HepG2 (cell line): ENCODE results near the gene GFOD1. TPM values are rescaled to one million over a fixed set of nuclear protein-coding genes. Genes with fewer than 3 reads are reported as not detected.

Source experiments
- ATAC-seq: fragments of 200-7000 bp; cut with Tn5 transposase; 3 replicates; pipeline ENCODE4 v1.9.1; 2020; ENCODE audit warnings: mild to moderate bottlenecking, moderate library complexity
- BruUV-seq: library from RNA; stranded (reverse); fragments of 400-500 nt; replicated peaks from 2 replicates; lab custom pipeline; 2021; lab: Mats Ljungman, UMichigan
- CTCF ChIA-PET: fragments of 300-600 bp; formaldehyde crosslinking; extraction: SDS; loops from one replicate; lab custom pipeline; 2021; ENCODE audit warnings: low total read pairs, inconsistent platforms, low intra/inter-chr PET ratio; lab: Yijun Ruan, JAX
- POLR2A ChIA-PET: fragments of 350-600 bp; sonication (Branson Sonifier 250); formaldehyde crosslinking; loops from one replicate; lab custom pipeline; 2020; ENCODE audit warnings: antibody characterized with exemption, inconsistent platforms; lab: Yijun Ruan, JAX
- DNase-seq: peaks from one replicate; pipeline ENCODE4 v3.0.0-alpha.2; 2015; ENCODE audit warnings: low spot score
- FAIRE-seq: peaks from 3 replicates; lab custom pipeline; 2011; peaks lifted over from hg19 to GRCh38; lab: Jason Lieb, UNC
- H2AFZ ChIP-seq: one replicate; pipeline ENCODE4 v1.6.1; 2011; ENCODE audit warnings: low read length, inconsistent platforms
- H3K27ac ChIP-seq: fragments of 300-600 bp; 3 replicates; pipeline ENCODE4 v1.8.0; 2011; ENCODE audit warnings: mixed run types, mild to moderate bottlenecking, mixed read lengths, low read length, inconsistent platforms; ENCODE audit not compliant: insufficient read depth; ENCODE audit errors: extremely low read length
- H3K27me3 ChIP-seq, 2 experiments: fragments of 200-600 bp in 1 of 2; 2 replicates in 1 of 2; 3 replicates in 1 of 2; pipeline versions ENCODE4 v1.6.0 to v1.8.0; 2011; ENCODE audit warnings: low read length in 2 of 2, mild to moderate bottlenecking in 2 of 2, moderate library complexity in 2 of 2, inconsistent platforms in 1 of 2; ENCODE audit not compliant: insufficient read depth in 2 of 2, control insufficient read depth in 1 of 2
- H3K36me3 ChIP-seq, 2 experiments: fragments of 200-600 bp in 1 of 2; replicated peaks in 1 of 2; 2 replicates in 1 of 2; 3 replicates in 1 of 2; pipeline versions ENCODE4 v1.5.1 to v1.8.0; 2011; ENCODE audit warnings: low read length in 2 of 2, inconsistent platforms in 1 of 2; ENCODE audit not compliant: insufficient read depth in 2 of 2, control insufficient read depth in 1 of 2
- H3K4me1 ChIP-seq: 2 replicates; pipeline ENCODE4 v1.5.1; 2012; ENCODE audit warnings: low read length, inconsistent platforms; ENCODE audit not compliant: insufficient read depth
- H3K4me2 ChIP-seq: 2 replicates; pipeline ENCODE4 v1.6.0; 2011; ENCODE audit warnings: low read depth, low read length, inconsistent platforms
- H3K4me3 ChIP-seq, 3 experiments: fragments of 200-600 bp in 1 of 3; sonication (generic), shearing (Covaris generic) in 1 of 3; replicated peaks in 1 of 3; 2 replicates each; pipeline ENCODE4 v1.5.1; 2011 to 2016; ENCODE audit warnings: low read length in 3 of 3, inconsistent platforms in 2 of 3, low read depth in 2 of 3, mild to moderate bottlenecking in 2 of 3, control low read depth in 1 of 3, mixed read lengths in 1 of 3; ENCODE audit not compliant: insufficient read depth in 1 of 3
- H3K79me2 ChIP-seq: one replicate; pipeline ENCODE4 v1.6.1; 2011; ENCODE audit warnings: low read length, inconsistent platforms; ENCODE audit not compliant: insufficient read depth
- H3K9ac ChIP-seq: 2 replicates; pipeline ENCODE4 v1.6.0; 2011; ENCODE audit warnings: mild to moderate bottlenecking, low read depth, low read length, inconsistent platforms; ENCODE audit not compliant: insufficient read depth
- H3K9me3 ChIP-seq: 2 replicates; pipeline ENCODE4 v1.5.1; 2012; ENCODE audit warnings: mild to moderate bottlenecking, low read length
- H4K20me1 ChIP-seq: 2 replicates; pipeline ENCODE4 v1.6.0; 2011; ENCODE audit warnings: inconsistent platforms, mild to moderate bottlenecking, low read length, moderate library complexity; ENCODE audit not compliant: insufficient read depth
- FOXC1 ChIP-seq: sonication (generic); formaldehyde crosslinking; IDR thresholded peaks from 2 replicates; pipeline ENCODE4 v1.8.0; 2022; ENCODE audit warnings: mild to moderate bottlenecking, missing genetic modification reagents, borderline replicate concordance
- GABPB1 ChIP-seq: IDR thresholded peaks from 2 replicates; pipeline ENCODE4 v1.6.1; 2016; ENCODE audit warnings: mild to moderate bottlenecking, missing genetic modification reagents, moderate library complexity, missing compliant biosample characterization
- GTF2F1 ChIP-seq: fragments of 150-350 bp; IDR thresholded peaks from 2 replicates; pipeline ENCODE4 v1.6.1; 2014; ENCODE audit warnings: low read length
- IKZF4 ChIP-seq: sonication (generic); formaldehyde crosslinking; IDR thresholded peaks from 2 replicates; pipeline ENCODE4 v1.5.1; 2020; ENCODE audit warnings: borderline replicate concordance, mild to moderate bottlenecking, low read depth, missing genetic modification reagents; ENCODE audit errors: not compliant biosample characterization
- MBD4 ChIP-seq: IDR thresholded peaks from 2 replicates; pipeline ENCODE4 v1.6.1; 2012; ENCODE audit warnings: low read length, inconsistent platforms, borderline replicate concordance
- MLLT10 ChIP-seq: sonication (generic); formaldehyde crosslinking; IDR thresholded peaks from 2 replicates; pipeline ENCODE4 v1.4.0; 2020; ENCODE audit warnings: missing genetic modification reagents
- ZSCAN30 ChIP-seq: sonication (generic); formaldehyde crosslinking; IDR thresholded peaks from 2 replicates; pipeline ENCODE4 v1.5.0; 2020; ENCODE audit warnings: mild to moderate bottlenecking, missing genetic modification reagents
- WGBS: methylation state at CpG from one replicate; pipeline ENCODE4 v1.1.6; 2017; ENCODE audit warnings: low lambda C conversion rate; 5-methylcytosine and 5-hydroxymethylcytosine counted together
- in situ Hi-C: cut with HindIII; loops from 2 replicates; pipeline ENCODE4 v1.10.0; 2017; ENCODE audit warnings: low pct_unique_long_range_greater_than_20kb; ENCODE audit not compliant: extremely low pct_ligation_motif_present
- intact Hi-C: fragments of 100-400 bp; cut with micrococcal nuclease; formaldehyde crosslinking; loops from one replicate; pipeline ENCODE4 v1.10.0; 2022; ENCODE audit not compliant: unreplicated experiment
- polyA plus RNA-seq, 8 experiments: library from polyadenylated mRNA; depleted of rRNA in 3 of 8; stranded (reverse) in 7 of 8; unstranded in 1 of 8; fragments of >200 nt; fragmentation: Illumina TruSeq in 4 of 8; extraction: Trizol in 4 of 8; gene quantifications; 2 replicates each; pipeline versions ENCODE4 v1.2.1 to v1.2.3, GENCODE V29; 2011 to 2016; ENCODE audit warnings: low read depth in 4 of 8, missing spikeins in 1 of 8, mixed read lengths in 1 of 8; ENCODE audit not compliant: insufficient read depth in 1 of 8
- total RNA-seq, 5 experiments: library from RNA; depleted of rRNA; stranded (reverse); fragments of >200 nt; fragmentation: Illumina TruSeq; extraction: Trizol; gene quantifications; 2 replicates each; pipeline ENCODE4 v1.2.3, GENCODE V29; 2016; ENCODE audit warnings: low read depth in 1 of 5
- TF ChIP-seq, protein P1 (sequence below): sonication (generic); formaldehyde crosslinking; IDR thresholded peaks from 2 replicates; pipeline ENCODE4 v1.9.0; 2021; ENCODE audit warnings: missing genetic modification reagents, borderline replicate concordance
- TF ChIP-seq, protein P2 (sequence below): sonication (generic); formaldehyde crosslinking; IDR thresholded peaks from 2 replicates; pipeline ENCODE4 v1.5.0; 2020; ENCODE audit warnings: missing genetic modification reagents
- TF ChIP-seq, protein P3 (sequence below): sonication (generic); formaldehyde crosslinking; IDR thresholded peaks from 2 replicates; pipeline ENCODE4 v1.4.0; 2020; ENCODE audit warnings: mild to moderate bottlenecking, missing genetic modification reagents, borderline replicate concordance

The GFOD1 gene
- total and polyA plus RNA-seq, 2 of the 13 experiments (the other 11 are each of a cell fraction or from before 2014, with no cell fraction given), result 1.9 to 6.4 TPM

DNA sequence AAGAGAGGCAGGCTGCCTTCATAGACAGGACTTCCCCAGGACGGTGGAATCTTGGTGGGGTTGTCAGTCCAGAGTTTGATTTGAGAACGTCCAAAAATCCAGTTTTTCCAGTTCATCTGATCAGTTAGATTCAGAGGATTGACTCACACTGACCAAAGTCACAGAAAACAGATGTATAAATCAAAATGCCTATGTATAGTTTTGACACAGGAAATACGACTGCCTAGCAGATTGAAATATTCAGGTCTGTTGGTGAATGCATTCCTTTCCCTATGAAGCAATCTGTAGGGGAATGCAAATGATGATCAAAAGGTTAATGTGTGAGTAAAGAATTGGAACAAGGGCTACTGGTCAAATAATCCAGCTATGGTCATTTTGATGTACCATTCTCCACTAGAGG lies 29.7 kb upstream of the GFOD1 start (continued):
- TF ChIP-seq, protein P1, sequence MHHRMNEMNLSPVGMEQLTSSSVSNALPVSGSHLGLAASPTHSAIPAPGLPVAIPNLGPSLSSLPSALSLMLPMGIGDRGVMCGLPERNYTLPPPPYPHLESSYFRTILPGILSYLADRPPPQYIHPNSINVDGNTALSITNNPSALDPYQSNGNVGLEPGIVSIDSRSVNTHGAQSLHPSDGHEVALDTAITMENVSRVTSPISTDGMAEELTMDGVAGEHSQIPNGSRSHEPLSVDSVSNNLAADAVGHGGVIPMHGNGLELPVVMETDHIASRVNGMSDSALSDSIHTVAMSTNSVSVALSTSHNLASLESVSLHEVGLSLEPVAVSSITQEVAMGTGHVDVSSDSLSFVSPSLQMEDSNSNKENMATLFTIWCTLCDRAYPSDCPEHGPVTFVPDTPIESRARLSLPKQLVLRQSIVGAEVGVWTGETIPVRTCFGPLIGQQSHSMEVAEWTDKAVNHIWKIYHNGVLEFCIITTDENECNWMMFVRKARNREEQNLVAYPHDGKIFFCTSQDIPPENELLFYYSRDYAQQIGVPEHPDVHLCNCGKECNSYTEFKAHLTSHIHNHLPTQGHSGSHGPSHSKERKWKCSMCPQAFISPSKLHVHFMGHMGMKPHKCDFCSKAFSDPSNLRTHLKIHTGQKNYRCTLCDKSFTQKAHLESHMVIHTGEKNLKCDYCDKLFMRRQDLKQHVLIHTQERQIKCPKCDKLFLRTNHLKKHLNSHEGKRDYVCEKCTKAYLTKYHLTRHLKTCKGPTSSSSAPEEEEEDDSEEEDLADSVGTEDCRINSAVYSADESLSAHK (CRISPR knock-in tag), result no peak

DNA sequence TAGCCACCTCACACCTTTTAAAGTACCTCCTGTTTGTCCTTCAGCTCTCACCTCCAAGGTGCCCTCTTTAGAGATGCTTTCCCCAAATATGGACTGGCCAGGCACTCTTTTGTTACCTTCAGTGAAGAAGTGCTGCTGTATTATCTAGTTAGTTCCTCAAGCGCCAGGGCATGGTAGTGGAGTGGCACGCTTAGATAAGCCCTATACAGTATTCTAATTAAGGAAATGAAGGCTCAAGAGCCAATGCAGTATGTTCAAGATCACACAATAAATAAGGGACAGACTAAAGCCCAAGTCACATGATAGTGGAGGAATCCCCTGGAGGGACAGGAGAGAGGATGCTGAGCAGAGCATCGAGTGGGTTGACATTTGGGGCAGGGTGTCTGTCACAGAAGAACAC lies 28.5 kb upstream of the GFOD1 start:
- no peak for FAIRE-seq
- Histone ChIP-seq H3K27ac (no peak overlapping the region), H3K4me2 (no peak overlapping the region), H3K4me3 (no peak overlapping the region), H3K9me3 (no peaks in the 10 kb centered on the region), H3K4me1 (peaks cover 14% of the 10 kb centered on the region), H3K36me3 (no peaks in the 10 kb centered on the region), H3K79me2 (no peaks in the 10 kb centered on the region), H3K27me3 (peaks cover 2 to 15% of the 10 kb centered on the region in 2 experiments; a peak in 3 of 5 replicates), H3K9ac (no peak overlapping the region), H4K20me1 (no peaks in the 10 kb centered on the region), H2AFZ (no peak overlapping the region)
- WGBS, result 73% methylated on average over 3 of the region's 3 CpGs
- BruUV-seq, result no TSS peak
- no peak for ATAC-seq
- ChIA-PET CTCF (no interaction called here), POLR2A (no interaction called here)
- DNase-seq, result no peak
- in situ Hi-C loops, result no loop called here
- intact Hi-C loops, result no loop called here
- TF ChIP-seq MBD4 (no peak), IKZF4 (CRISPR knock-in tag) (no peak), MLLT10 (CRISPR knock-in tag) (no peak), GABPB1 (CRISPR knock-in tag) (no peak), FOXC1 (CRISPR knock-in tag) (no peak), GTF2F1 (no peak), ZSCAN30 (no peak)
- TF ChIP-seq, protein P2, sequence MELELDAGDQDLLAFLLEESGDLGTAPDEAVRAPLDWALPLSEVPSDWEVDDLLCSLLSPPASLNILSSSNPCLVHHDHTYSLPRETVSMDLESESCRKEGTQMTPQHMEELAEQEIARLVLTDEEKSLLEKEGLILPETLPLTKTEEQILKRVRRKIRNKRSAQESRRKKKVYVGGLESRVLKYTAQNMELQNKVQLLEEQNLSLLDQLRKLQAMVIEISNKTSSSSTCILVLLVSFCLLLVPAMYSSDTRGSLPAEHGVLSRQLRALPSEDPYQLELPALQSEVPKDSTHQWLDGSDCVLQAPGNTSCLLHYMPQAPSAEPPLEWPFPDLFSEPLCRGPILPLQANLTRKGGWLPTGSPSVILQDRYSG (CRISPR knock-in tag), result no peak
- TF ChIP-seq, protein P3, sequence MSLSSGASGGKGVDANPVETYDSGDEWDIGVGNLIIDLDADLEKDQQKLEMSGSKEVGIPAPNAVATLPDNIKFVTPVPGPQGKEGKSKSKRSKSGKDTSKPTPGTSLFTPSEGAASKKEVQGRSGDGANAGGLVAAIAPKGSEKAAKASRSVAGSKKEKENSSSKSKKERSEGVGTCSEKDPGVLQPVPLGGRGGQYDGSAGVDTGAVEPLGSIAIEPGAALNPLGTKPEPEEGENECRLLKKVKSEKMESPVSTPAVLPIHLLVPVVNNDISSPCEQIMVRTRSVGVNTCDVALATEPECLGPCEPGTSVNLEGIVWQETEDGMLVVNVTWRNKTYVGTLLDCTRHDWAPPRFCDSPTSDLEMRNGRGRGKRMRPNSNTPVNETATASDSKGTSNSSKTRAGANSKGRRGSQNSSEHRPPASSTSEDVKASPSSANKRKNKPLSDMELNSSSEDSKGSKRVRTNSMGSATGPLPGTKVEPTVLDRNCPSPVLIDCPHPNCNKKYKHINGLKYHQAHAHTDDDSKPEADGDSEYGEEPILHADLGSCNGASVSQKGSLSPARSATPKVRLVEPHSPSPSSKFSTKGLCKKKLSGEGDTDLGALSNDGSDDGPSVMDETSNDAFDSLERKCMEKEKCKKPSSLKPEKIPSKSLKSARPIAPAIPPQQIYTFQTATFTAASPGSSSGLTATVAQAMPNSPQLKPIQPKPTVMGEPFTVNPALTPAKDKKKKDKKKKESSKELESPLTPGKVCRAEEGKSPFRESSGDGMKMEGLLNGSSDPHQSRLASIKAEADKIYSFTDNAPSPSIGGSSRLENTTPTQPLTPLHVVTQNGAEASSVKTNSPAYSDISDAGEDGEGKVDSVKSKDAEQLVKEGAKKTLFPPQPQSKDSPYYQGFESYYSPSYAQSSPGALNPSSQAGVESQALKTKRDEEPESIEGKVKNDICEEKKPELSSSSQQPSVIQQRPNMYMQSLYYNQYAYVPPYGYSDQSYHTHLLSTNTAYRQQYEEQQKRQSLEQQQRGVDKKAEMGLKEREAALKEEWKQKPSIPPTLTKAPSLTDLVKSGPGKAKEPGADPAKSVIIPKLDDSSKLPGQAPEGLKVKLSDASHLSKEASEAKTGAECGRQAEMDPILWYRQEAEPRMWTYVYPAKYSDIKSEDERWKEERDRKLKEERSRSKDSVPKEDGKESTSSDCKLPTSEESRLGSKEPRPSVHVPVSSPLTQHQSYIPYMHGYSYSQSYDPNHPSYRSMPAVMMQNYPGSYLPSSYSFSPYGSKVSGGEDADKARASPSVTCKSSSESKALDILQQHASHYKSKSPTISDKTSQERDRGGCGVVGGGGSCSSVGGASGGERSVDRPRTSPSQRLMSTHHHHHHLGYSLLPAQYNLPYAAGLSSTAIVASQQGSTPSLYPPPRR, result no peak
